CD4-positive, alpha-beta T cell treated with Interferon gamma for 1 hour (primary cell): Measurements from ENCODE around the gene GATAD2B.
A peak's percentile ranks its signal among the peaks of the same experiment; 100 is the strongest.

Source experiments
- DNase-seq: peaks from one replicate; pipeline ENCODE4 v3.0.0-alpha.2; 2020

The GATAD2B gene

GRCh38 chr1:153922972-153923925 lies at the start of gene GATAD2B:
TSS of gene GATAD2B (minus strand) at chr1:153922972. CDS start at chr1:153828347, 94,625 bp downstream.
- peak; percentile 100 for DNase-seq

GRCh38 chr1:153970346-153970745 lies 47.6 kb upstream of the GATAD2B start:
- no peak for DNase-seq

- no peak for DNase-seq
Observed at GRCh38 chr1:153968972-153969371, 46.2 kb upstream of the GATAD2B start.

GRCh38 chr1:153968408-153968807 lies 45.6 kb upstream of the GATAD2B start:
- DNase-seq: no peak

- DNase-seq: no peak
Observed at GRCh38 chr1:153968000-153968363, 45.2 kb upstream of the GATAD2B start.

- DNase-seq: peak; percentile 90
Observed at GRCh38 chr1:153967107-153967999, 44.6 kb upstream of the GATAD2B start, which contains the start of gene CREB3L4. TSS of gene CREB3L4 (plus strand) at chr1:153967902. CDS start at chr1:153968526, 624 bp downstream.

GRCh38 chr1:153963850-153964331 lies 41.1 kb upstream of the GATAD2B start:
- no peak for DNase-seq

GRCh38 chr1:153963030-153963849 lies 40.5 kb upstream of the GATAD2B start, which contains the start of gene SLC39A1:
TSS of gene SLC39A1 (minus strand) at chr1:153963537. CDS start at chr1:153962715, 822 bp downstream.
- DNase-seq: peak; percentile 91

GRCh38 chr1:153962088-153963029 lies 39.6 kb upstream of the GATAD2B start:
- DNase-seq: no peak

- DNase-seq: no peak
Observed at GRCh38 chr1:153961421-153961820, 38.6 kb upstream of the GATAD2B start.

GRCh38 chr1:153960206-153960605 lies 37.4 kb upstream of the GATAD2B start:
- DNase-seq: no peak

- no peak for DNase-seq
Observed at GRCh38 chr1:153959454-153959853, 36.7 kb upstream of the GATAD2B start.

GRCh38 chr1:153958961-153959260 lies 36.1 kb upstream of the GATAD2B start:
- DNase-seq: no peak

- DNase-seq: peak; percentile 97
Observed at GRCh38 chr1:153958111-153958960, 35.6 kb upstream of the GATAD2B start, which contains the start of gene CRTC2. TSS of gene CRTC2 (minus strand) at chr1:153958612. CDS start at chr1:153958497, 115 bp downstream.

GRCh38 chr1:153957744-153958110 lies 35.0 kb upstream of the GATAD2B start:
- peak; percentile 32 for DNase-seq

- DNase-seq: no peak
Observed at GRCh38 chr1:153956997-153957715, 34.4 kb upstream of the GATAD2B start.

- DNase-seq: no peak
Observed at GRCh38 chr1:153954826-153955225, 32.1 kb upstream of the GATAD2B start.

GRCh38 chr1:153953859-153954365 lies 31.1 kb upstream of the GATAD2B start:
- DNase-seq: no peak

GRCh38 chr1:153951801-153952200 lies 29.0 kb upstream of the GATAD2B start:
- DNase-seq: no peak
